Rectal smooth muscle tissue (tissue), 1 donor: ENCODE measurements around the gene FOXR2.

ENCODE experiments used
- H3K27ac ChIP-seq: one replicate; pipeline ENCODE4 v1.7.0; 2013; ENCODE audit warnings: low read depth, low read length, inconsistent platforms
- H3K27me3 ChIP-seq: one replicate; pipeline ENCODE4 v1.7.0; 2013; ENCODE audit warnings: low read length; ENCODE audit not compliant: control insufficient read depth, insufficient read depth
- H3K36me3 ChIP-seq: one replicate; pipeline ENCODE4 v1.7.0; 2013; ENCODE audit warnings: low read length; ENCODE audit not compliant: control insufficient read depth, insufficient read depth
- H3K4me1 ChIP-seq: one replicate; pipeline ENCODE4 v1.7.0; 2013; ENCODE audit warnings: low read length; ENCODE audit not compliant: control insufficient read depth, insufficient read depth
- H3K4me3 ChIP-seq: one replicate; pipeline ENCODE4 v1.7.0; 2013; ENCODE audit warnings: low read length
- H3K9ac ChIP-seq: one replicate; pipeline ENCODE4 v1.7.0; 2013; ENCODE audit warnings: low read length

The FOXR2 gene, protein sequence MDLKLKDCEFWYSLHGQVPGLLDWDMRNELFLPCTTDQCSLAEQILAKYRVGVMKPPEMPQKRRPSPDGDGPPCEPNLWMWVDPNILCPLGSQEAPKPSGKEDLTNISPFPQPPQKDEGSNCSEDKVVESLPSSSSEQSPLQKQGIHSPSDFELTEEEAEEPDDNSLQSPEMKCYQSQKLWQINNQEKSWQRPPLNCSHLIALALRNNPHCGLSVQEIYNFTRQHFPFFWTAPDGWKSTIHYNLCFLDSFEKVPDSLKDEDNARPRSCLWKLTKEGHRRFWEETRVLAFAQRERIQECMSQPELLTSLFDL

DNA sequence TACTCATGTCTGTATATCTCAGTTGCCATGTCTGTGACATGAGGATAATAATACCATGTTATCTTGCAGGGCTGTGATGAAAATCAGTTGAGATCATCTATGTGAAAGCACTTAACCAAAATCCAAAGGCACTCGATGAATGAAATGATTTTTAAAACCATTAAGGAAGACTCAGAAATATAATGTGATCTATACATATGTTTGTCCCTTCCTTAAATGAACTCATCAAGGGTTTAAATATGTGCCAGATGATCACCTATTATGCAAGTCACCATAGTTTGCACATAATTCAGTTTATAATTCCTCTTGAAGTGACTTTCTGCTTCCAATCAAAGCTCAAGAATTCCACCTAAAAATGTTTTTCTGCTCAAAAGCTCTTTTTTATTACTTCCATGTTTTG, at the start of gene FOXR2:
Gene FOXR2 (plus strand): TSS at position 301 of the 400 bp plus-strand sequence. CDS start 312 bp downstream, outside the sequence.
- no peak within 1 kb of the TSS for H3K27ac ChIP-seq
- no peaks in the 10 kb centered on the region for H3K4me1 ChIP-seq
- H3K4me3 ChIP-seq, result no peak within 1 kb of the TSS

DNA sequence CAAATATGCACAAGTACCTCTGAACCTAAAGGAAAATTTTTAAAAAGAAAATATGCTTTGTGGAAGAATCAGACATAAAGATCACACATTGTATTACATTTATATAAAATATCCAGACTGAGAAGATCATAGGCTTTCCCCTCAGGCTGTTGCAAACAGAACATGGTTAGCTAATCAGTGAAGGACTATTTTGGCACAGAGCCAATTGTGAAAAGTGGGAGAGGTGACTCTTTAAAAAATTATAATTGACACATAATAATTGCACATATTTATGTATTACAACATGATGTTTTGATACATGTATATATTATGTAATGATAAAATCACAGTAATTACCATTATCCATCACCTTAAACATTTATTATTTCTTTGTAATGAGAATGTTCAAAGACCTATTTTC, 44.1 kb upstream of the FOXR2 start:
- H3K27me3 ChIP-seq, result no peaks in the 10 kb centered on the region
- no peaks in the 10 kb centered on the region for H3K36me3 ChIP-seq
- H3K4me3 ChIP-seq, result no peak overlapping the region
- no peak overlapping the region for H3K9ac ChIP-seq
- H3K4me1 ChIP-seq, result no peaks in the 10 kb centered on the region
- no peak overlapping the region for H3K27ac ChIP-seq

More for the DNA sequence above, at the start of gene FOXR2:
- H3K9ac ChIP-seq, result no peak within 1 kb of the TSS
- no peaks in the 10 kb centered on the region for H3K36me3 ChIP-seq
- no peaks in the 10 kb centered on the region for H3K27me3 ChIP-seq

DNA sequence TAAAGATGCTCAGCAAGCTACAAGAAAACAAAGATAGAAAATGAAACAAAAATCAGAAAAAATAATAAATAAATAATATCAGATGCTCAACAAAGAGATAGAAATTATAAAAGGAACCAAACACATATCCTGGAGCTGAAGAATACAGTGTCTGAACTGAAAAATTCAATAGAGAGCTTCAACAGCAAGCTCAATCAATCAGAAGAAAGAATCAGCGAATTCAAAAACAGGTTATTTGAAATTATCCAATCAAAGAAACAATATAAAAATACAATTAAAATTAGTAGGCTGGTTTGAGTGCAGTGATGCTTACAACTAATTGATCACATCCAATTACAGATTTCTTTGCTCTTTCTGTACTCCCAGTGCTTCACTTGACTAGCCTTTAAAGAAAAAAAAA, 40.8 kb upstream of the FOXR2 start:
- Histone ChIP-seq H3K27ac (no peak overlapping the region), H3K4me1 (no peaks in the 10 kb centered on the region), H3K9ac (no peak overlapping the region), H3K4me3 (no peak overlapping the region), H3K36me3 (no peaks in the 10 kb centered on the region), H3K27me3 (no peaks in the 10 kb centered on the region)

DNA sequence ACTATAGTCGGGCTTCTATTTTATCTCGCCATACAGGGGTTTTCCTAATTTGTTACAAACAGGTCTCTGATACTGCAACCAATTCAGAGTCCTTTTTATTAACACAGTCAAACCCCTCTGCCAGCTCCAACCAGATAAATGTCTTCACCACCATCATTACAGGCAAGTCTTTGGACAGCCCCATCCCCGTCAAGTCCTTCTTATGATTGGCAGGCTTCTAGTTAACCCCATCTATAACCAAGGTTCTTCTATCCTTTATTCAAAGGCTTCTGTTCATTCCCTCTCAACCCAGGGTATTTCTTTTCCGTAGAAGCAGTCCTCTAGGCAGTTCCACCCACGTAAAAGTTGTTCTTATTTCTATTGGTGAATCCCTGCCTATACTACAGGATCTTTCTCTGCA, 29.9 kb upstream of the FOXR2 start:
- H3K27ac ChIP-seq, result no peak overlapping the region

DNA sequence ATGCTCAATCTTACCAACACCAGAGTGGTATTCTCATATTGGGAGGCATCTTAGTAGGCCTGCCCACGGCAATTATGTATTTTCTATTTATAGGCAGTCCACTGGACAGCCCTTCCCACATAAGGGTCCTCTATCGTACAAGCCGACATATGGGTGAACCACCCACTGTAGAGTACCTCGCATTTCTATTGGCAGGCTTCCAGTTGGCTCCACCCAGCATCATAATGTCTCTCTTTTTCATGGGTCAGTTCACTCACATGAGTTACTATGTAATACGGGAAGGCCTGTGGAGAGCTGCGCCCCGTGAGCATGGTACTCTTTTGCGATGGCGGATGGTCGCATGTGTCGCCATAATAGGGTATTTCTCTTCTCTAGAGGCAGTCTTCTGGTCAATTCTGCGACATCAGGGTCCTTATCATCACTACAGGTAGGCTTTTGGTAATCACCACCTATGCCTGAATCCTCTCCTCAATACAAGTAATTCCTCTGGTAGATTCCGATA, 29.4 kb upstream of the FOXR2 start:
- Histone ChIP-seq H3K27ac (no peak overlapping the region), H3K36me3 (no peaks in the 10 kb centered on the region), H3K27me3 (no peaks in the 10 kb centered on the region), H3K4me1 (no peaks in the 10 kb centered on the region), H3K4me3 (no peak overlapping the region), H3K9ac (no peak overlapping the region)

More for the DNA sequence above, 29.9 kb upstream of the FOXR2 start:
- Histone ChIP-seq H3K27me3 (no peaks in the 10 kb centered on the region), H3K36me3 (no peaks in the 10 kb centered on the region), H3K4me3 (no peak overlapping the region), H3K4me1 (no peaks in the 10 kb centered on the region), H3K9ac (no peak overlapping the region)

DNA sequence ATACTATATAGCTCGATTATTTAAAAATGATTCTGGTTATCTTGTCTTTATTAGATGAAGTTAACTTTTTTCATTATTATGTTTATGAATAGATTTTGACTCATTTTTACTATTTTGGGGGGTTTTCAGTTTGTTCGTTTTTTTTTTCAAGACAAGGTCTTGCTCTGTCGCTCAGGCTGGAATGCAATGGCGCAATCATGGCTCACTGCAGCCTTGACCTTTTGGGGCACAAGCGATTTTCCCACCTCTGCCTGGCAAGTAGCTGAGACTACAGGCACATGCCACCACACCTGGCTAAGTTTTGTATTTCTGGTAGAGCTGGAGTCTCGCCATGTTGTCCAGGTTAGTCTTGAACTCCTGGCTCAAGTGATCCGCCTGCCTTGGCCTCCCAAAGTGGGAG, 24.9 kb upstream of the FOXR2 start:
- Histone ChIP-seq H3K4me1 (no peaks in the 10 kb centered on the region), H3K4me3 (no peak overlapping the region), H3K27me3 (no peaks in the 10 kb centered on the region), H3K36me3 (no peaks in the 10 kb centered on the region), H3K9ac (no peak overlapping the region), H3K27ac (no peak overlapping the region)

DNA sequence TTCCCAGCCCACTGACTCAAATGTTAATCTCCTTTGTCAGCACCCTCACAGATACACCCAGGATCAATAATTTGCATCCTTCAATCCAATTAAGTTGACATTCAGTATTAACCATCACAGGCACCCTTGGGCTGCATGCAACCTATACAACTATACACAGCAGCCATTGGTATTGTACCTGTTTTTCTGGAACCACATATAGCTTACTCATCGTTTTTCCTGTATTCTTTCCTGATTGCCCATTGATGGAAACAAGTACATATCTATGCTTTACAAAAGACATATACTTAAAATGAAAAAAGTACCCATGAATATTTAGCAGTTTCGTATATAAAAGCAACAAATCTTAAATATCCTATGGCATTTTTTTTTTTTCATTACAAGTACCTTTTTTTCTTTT, 3.7 kb upstream of the FOXR2 start:
- Histone ChIP-seq H3K27me3 (no peaks in the 10 kb centered on the region), H3K4me3 (no peak overlapping the region), H3K36me3 (no peaks in the 10 kb centered on the region), H3K9ac (no peak overlapping the region), H3K4me1 (no peaks in the 10 kb centered on the region), H3K27ac (no peak overlapping the region)

DNA sequence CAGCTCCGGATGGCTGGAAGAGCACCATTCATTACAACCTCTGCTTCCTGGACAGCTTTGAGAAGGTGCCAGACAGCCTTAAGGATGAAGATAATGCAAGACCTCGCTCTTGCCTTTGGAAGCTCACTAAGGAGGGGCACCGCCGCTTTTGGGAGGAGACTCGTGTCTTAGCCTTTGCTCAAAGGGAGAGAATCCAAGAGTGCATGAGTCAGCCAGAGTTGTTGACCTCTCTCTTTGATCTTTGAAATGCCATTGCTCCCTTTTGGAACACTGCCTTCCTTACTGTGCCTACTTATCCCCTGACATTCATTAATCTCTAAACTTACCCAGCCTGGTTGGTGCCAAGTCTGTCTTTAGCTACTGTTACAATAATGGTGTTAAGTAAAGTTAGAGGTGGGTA, 1.2 kb downstream of the FOXR2 start:
- H3K36me3 ChIP-seq, result no peaks in the 10 kb centered on the region
- no peaks in the 10 kb centered on the region for H3K4me1 ChIP-seq
- H3K9ac ChIP-seq, result no peak overlapping the region
- no peak overlapping the region for H3K27ac ChIP-seq
- H3K4me3 ChIP-seq, result no peak overlapping the region
- no peaks in the 10 kb centered on the region for H3K27me3 ChIP-seq

DNA sequence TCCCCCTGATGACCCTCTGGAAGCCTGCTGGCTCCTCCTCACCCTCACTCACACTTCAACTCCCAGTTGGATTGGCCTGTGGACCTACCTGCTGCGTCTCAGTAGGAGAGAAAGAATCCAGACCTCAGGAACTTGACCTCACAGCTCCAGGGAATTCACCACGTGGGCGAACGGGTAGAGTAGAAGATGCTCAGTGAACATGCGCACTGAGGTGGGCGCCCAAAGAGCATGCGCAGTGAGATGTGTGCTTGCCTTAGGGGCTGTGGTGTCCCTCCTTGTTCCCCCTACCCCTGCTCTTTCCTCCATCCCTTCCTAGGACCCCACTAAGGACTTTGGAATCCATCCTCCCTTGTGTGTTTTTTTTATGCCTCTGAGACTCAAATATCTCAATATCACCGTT, 12.9 kb downstream of the FOXR2 start:
- Histone ChIP-seq H3K4me3 (no peak overlapping the region), H3K27me3 (no peaks in the 10 kb centered on the region), H3K9ac (no peak overlapping the region), H3K27ac (no peak overlapping the region), H3K4me1 (no peaks in the 10 kb centered on the region), H3K36me3 (no peaks in the 10 kb centered on the region)

DNA sequence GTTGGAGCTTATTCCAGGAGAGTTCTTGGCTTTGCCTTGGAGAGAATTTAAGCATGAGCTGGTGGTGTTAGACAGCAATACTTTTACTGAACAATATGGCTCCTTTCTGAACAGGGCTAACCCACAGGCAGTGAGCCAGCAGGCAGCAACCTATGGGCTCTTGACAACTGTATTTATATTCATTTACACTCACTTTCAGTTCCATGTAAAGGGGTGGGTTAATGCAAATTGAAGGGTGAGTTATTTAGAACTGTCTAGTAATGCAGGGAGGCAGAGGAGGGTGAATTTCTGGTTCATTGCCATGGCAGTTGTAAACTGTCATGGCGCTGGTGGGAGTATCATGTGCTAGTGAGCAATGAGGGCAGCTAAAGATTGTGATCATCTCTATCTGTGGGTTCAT, 15.7 kb downstream of the FOXR2 start:
- H3K36me3 ChIP-seq, result no peaks in the 10 kb centered on the region
- H3K27me3 ChIP-seq, result no peaks in the 10 kb centered on the region
- H3K27ac ChIP-seq, result no peak overlapping the region
- H3K4me1 ChIP-seq, result no peaks in the 10 kb centered on the region
- H3K9ac ChIP-seq, result no peak overlapping the region
- H3K4me3 ChIP-seq, result no peak overlapping the region

DNA sequence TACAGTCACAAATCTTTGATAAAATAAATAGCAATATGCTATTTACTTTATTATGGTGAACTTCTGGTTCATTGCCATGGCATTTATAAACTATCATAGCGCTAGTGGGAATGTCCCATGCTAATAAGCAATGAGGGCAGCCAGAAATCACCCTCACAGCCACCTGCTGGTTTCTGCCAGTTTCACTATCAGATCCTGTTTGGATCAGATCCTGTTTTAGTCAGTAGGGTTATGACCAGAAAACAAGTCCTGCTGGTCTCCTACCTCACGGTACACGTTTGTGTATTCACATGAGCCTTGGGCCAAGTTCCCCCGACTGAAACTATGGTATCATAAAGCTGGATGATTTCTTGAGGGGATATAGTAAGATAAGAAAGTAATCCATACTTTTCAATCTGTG, 17.7 kb downstream of the FOXR2 start:
- Histone ChIP-seq H3K9ac (no peak overlapping the region), H3K4me1 (no peaks in the 10 kb centered on the region), H3K27me3 (no peaks in the 10 kb centered on the region), H3K36me3 (no peaks in the 10 kb centered on the region), H3K27ac (no peak overlapping the region), H3K4me3 (no peak overlapping the region)

DNA sequence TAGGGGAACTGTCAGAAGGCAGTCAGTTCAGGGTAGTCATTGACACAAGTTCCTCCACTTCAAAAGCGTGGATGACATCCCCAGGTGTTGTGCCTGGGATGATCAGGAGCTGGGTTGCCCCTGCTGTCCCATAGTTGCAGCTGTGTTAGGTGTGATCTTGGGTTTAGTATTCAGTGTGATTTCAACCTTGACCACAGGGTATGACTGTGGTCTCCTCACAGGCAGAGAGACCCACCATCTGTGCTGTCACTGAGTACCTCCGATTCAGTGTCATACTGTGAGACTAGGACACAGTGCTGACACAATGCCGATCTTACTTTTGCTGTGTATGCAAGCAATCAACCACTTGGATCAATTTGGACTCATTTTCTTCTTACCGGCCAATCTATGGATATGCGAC, 25.2 kb downstream of the FOXR2 start:
- H3K4me3 ChIP-seq, result no peak overlapping the region
- no peaks in the 10 kb centered on the region for H3K27me3 ChIP-seq
- H3K4me1 ChIP-seq, result no peaks in the 10 kb centered on the region
- no peaks in the 10 kb centered on the region for H3K36me3 ChIP-seq
- H3K27ac ChIP-seq, result no peak overlapping the region
- H3K9ac ChIP-seq, result no peak overlapping the region

DNA sequence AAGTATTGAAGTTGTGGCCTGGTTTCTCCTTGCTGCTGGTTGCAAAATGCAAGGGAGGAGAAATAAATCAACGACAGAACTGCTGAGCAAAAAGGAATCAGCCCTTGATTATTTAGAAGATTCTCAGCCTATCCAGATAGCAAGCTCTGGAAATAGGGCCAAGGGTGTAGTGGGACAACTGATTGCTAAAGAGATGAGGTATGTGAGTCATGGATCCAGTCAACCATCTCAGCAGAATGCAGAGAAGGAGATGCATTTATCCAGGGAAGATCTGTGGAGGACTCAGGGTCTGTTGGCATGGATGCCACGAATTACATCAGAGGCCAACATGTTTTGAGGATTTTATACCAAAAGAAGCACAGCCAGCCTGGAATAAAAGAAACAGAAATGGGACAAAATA, 36.7 kb downstream of the FOXR2 start:
- no peak overlapping the region for H3K4me3 ChIP-seq
- no peaks in the 10 kb centered on the region for H3K27me3 ChIP-seq
- no peak overlapping the region for H3K27ac ChIP-seq
- no peaks in the 10 kb centered on the region for H3K36me3 ChIP-seq
- no peaks in the 10 kb centered on the region for H3K4me1 ChIP-seq
- H3K9ac ChIP-seq, result no peak overlapping the region
